ENCODE data around the gene SCFD1.

The SCFD1 gene

GRCh38 chr14:30763891-30764290 lies 141.8 kb downstream of the SCFD1 start:
- FAIRE-seq (no peak), DNase-seq (ENCODE audit: insufficient read length, low spot score) (no peak)
- TF ChIP-seq PAX5 (IDR thresholded peaks at IDR 0.05; ENCODE audit: insufficient read depth, low read length, severe bottlenecking): no peak
- no peak for TF ChIP-seq SPI1 (IDR thresholded peaks at IDR 0.05; ENCODE audit: low read depth, low read length)
- TF ChIP-seq TAF1 (IDR thresholded peaks at IDR 0.05; ENCODE audit: low read depth, low read length): no peak
- TF ChIP-seq POLR2A (IDR thresholded peaks at IDR 0.05; ENCODE audit: low read depth, low read length): no peak
- TF ChIP-seq POU2F2 (IDR thresholded peaks at IDR 0.05; ENCODE audit: low read depth, low read length): no peak
- no peak for TF ChIP-seq POLR2AphosphoS5 (IDR thresholded peaks at IDR 0.05; ENCODE audit: low read depth, low read length)

- TF ChIP-seq POLR2AphosphoS5 (IDR thresholded peaks at IDR 0.05; ENCODE audit: low read depth, low read length): no peak
- TF ChIP-seq TAF1 (IDR thresholded peaks at IDR 0.05; ENCODE audit: low read depth, low read length): no peak
- TF ChIP-seq POU2F2 (IDR thresholded peaks at IDR 0.05; ENCODE audit: low read depth, low read length): no peak
- no peak for TF ChIP-seq SPI1 (IDR thresholded peaks at IDR 0.05; ENCODE audit: low read depth, low read length)
- TF ChIP-seq PAX5 (IDR thresholded peaks at IDR 0.05; ENCODE audit: insufficient read depth, low read length, severe bottlenecking): no peak
- no peak for TF ChIP-seq POLR2A (IDR thresholded peaks at IDR 0.05; ENCODE audit: low read depth, low read length)
- DNase-seq (ENCODE audit: insufficient read length, low spot score) (no peak), FAIRE-seq (no peak)
These were observed 145.5 kb downstream of the SCFD1 start for GRCh38 chr14:30767624-30768023.

GRCh38 chr14:30768791-30769190 lies 146.7 kb downstream of the SCFD1 start:
- TF ChIP-seq POU2F2 (IDR thresholded peaks at IDR 0.05; ENCODE audit: low read depth, low read length) (no peak), PAX5 (IDR thresholded peaks at IDR 0.05; ENCODE audit: insufficient read depth, low read length, severe bottlenecking) (no peak), TAF1 (IDR thresholded peaks at IDR 0.05; ENCODE audit: low read depth, low read length) (no peak), SPI1 (IDR thresholded peaks at IDR 0.05; ENCODE audit: low read depth, low read length) (no peak), POLR2A (IDR thresholded peaks at IDR 0.05; ENCODE audit: low read depth, low read length) (no peak), POLR2AphosphoS5 (IDR thresholded peaks at IDR 0.05; ENCODE audit: low read depth, low read length) (no peak)
- DNase-seq (ENCODE audit: insufficient read length, low spot score): no peak
- FAIRE-seq: no peak

DNA sequence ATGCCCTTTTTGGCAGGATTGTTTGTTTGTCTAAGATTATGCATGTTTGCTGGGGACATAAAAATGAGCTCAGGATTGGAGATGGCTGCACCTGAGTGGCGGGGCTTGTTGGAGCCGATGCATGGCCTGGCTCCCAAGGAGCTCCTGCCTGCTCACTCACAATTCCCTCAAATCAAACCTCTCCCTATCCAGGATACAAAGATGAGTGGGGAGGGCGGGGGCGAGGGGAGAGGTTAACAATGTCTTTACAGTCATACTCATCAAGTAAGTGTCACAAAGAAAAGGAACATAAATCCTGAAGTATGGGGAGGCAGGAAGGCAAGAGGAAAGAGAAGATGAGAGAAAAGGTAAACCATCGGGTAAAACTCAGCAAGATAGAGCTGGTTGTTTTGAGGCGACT lies 148.3 kb downstream of the SCFD1 start:
- FAIRE-seq: no peak

GRCh38 chr14:30771595-30771994 lies 149.5 kb downstream of the SCFD1 start:
- FAIRE-seq (no peak), DNase-seq (ENCODE audit: insufficient read length, low spot score) (no peak)
- TF ChIP-seq SPI1 (IDR thresholded peaks at IDR 0.05; ENCODE audit: low read depth, low read length): no peak
- TF ChIP-seq POLR2AphosphoS5 (IDR thresholded peaks at IDR 0.05; ENCODE audit: low read depth, low read length): no peak
- no peak for TF ChIP-seq POLR2A (IDR thresholded peaks at IDR 0.05; ENCODE audit: low read depth, low read length)
- no peak for TF ChIP-seq POU2F2 (IDR thresholded peaks at IDR 0.05; ENCODE audit: low read depth, low read length)
- TF ChIP-seq PAX5 (IDR thresholded peaks at IDR 0.05; ENCODE audit: insufficient read depth, low read length, severe bottlenecking): no peak
- TF ChIP-seq TAF1 (IDR thresholded peaks at IDR 0.05; ENCODE audit: low read depth, low read length): no peak

More for the DNA sequence above, 148.3 kb downstream of the SCFD1 start:
- DNase-seq (ENCODE audit: insufficient read length, low spot score): no peak
- TF ChIP-seq TAF1 (IDR thresholded peaks at IDR 0.05; ENCODE audit: low read depth, low read length): no peak
- no peak for TF ChIP-seq POLR2AphosphoS5 (IDR thresholded peaks at IDR 0.05; ENCODE audit: low read depth, low read length)
- no peak for TF ChIP-seq PAX5 (IDR thresholded peaks at IDR 0.05; ENCODE audit: insufficient read depth, low read length, severe bottlenecking)
- TF ChIP-seq POLR2A (IDR thresholded peaks at IDR 0.05; ENCODE audit: low read depth, low read length): no peak
- no peak for TF ChIP-seq SPI1 (IDR thresholded peaks at IDR 0.05; ENCODE audit: low read depth, low read length)

- TF ChIP-seq POLR2A (IDR thresholded peaks at IDR 0.05; ENCODE audit: low read depth, low read length) (no peak), POU2F2 (IDR thresholded peaks at IDR 0.05; ENCODE audit: low read depth, low read length) (no peak), SPI1 (IDR thresholded peaks at IDR 0.05; ENCODE audit: low read depth, low read length) (no peak), POLR2AphosphoS5 (IDR thresholded peaks at IDR 0.05; ENCODE audit: low read depth, low read length) (no peak), TAF1 (IDR thresholded peaks at IDR 0.05; ENCODE audit: low read depth, low read length) (no peak), PAX5 (IDR thresholded peaks at IDR 0.05; ENCODE audit: insufficient read depth, low read length, severe bottlenecking) (no peak)
- FAIRE-seq (no peak), DNase-seq (ENCODE audit: insufficient read length, low spot score) (no peak)
These were observed 157.1 kb downstream of the SCFD1 start for GRCh38 chr14:30779210-30779609.
